SH-SY5Y (cell line): Measurements from ENCODE around the gene MC3R.

ENCODE experiments used
- GATA2 ChIP-seq: IDR thresholded peaks from 2 replicates; pipeline ENCODE4 v1.6.1; 2011; ENCODE audit warnings: mild to moderate bottlenecking, low read depth, low read length
- GATA3 ChIP-seq: IDR thresholded peaks from 2 replicates; pipeline ENCODE4 v1.6.1; 2011; ENCODE audit warnings: low read depth, mild to moderate bottlenecking, low read length, moderate library complexity

- TF ChIP-seq GATA2 (no peak), GATA3 (no peak)
Measured at GRCh38 chr20:56278196-56278595, 29.7 kb downstream of the MC3R start.
